Suprapubic skin (tissue), 4 donors: ENCODE data around the gene FBXW9. TPM values are rescaled to one million over a fixed set of nuclear protein-coding genes. Genes with fewer than 3 reads are reported as not detected.

ENCODE experiments used
- DNase-seq, 2 donors: peaks; one replicate each; pipeline ENCODE4 v3.0.0-alpha.2; 2019; ENCODE audit warnings: low spot score in 2 of 2
- H3K27ac ChIP-seq: fragments of 200-600 bp; sonication (generic); one replicate; pipeline ENCODE4 v1.5.1; 2019
- H3K27me3 ChIP-seq: fragments of 200-600 bp; sonication (generic); one replicate; pipeline ENCODE4 v1.5.1; 2019
- H3K36me3 ChIP-seq: fragments of 200-600 bp; sonication (generic); one replicate; pipeline ENCODE4 v1.5.1; 2019
- H3K4me1 ChIP-seq: fragments of 200-600 bp; sonication (generic); one replicate; pipeline ENCODE4 v1.5.1; 2019
- H3K4me3 ChIP-seq: fragments of 200-600 bp; sonication (generic); one replicate; pipeline ENCODE4 v1.5.1; 2019; ENCODE audit warnings: mild to moderate bottlenecking
- H3K9me3 ChIP-seq: fragments of 200-600 bp; sonication (generic); one replicate; pipeline ENCODE4 v1.5.1; 2019
- EP300 ChIP-seq: sonication (generic); formaldehyde crosslinking; IDR thresholded peaks from one replicate; pipeline ENCODE4 v1.6.1; 2017; ENCODE audit warnings: antibody characterized with exemption
- POLR2A ChIP-seq, 2 donors: fragments of 450-650 bp; IDR thresholded peaks; one replicate each; pipeline ENCODE4 v1.6.1; 2017; ENCODE audit warnings: antibody characterized with exemption in 2 of 2, mild to moderate bottlenecking in 2 of 2, moderate library complexity in 2 of 2
- POLR2AphosphoS5 ChIP-seq, 3 donors: sonication (generic); formaldehyde crosslinking; IDR thresholded peaks; one replicate each; pipeline ENCODE4 v1.6.1; 2017; ENCODE audit warnings: antibody characterized with exemption in 3 of 3
- WGBS: methylation state at CpG from one replicate; pipeline ENCODE4 v1.1.5; 2018; 5-methylcytosine and 5-hydroxymethylcytosine counted together
- total RNA-seq, 4 donors: library from RNA; depleted of rRNA; stranded (reverse); fragments of >200 nt; gene quantifications; one replicate each; pipeline ENCODE4 v1.1.0, GENCODE V29; 2016
- TF ChIP-seq, protein P1 (sequence below), 2 donors: fragments of 200-600 bp in 1 of 2; fragments of 450-650 bp in 1 of 2; sonication (generic) in 1 of 2; IDR thresholded peaks; one replicate each; pipeline ENCODE4 v1.5.1; 2016 to 2019; ENCODE audit warnings: antibody characterized with exemption in 2 of 2, mild to moderate bottlenecking in 1 of 2, moderate library complexity in 1 of 2

Gene FBXW9
- total RNA-seq, 4 donors from 2014 or later, result 9.7 to 13.7 (median 12.3) TPM

DNA sequence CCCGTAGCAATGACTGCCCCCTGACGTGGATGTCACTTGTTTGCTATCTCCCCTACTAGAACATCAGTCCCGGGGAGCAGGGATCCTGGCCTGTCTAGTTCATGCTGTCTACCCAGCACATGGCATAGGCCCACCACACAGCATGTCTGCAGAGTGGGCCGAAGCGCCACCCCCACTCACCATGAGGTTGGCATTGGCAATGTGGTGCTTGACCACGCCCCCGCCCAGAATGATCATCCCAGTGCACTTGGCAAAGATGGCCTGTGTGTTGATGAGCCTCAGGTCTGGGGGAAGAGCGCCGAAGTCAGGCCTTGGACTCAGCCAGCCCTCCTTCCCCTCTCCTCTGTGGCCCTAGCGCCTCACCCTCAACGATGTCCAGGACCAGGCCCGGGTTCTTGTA, 19.5 kb downstream of the FBXW9 start:
- no peak overlapping the region for H3K4me3 ChIP-seq
- DNase-seq, result no peak

DNA sequence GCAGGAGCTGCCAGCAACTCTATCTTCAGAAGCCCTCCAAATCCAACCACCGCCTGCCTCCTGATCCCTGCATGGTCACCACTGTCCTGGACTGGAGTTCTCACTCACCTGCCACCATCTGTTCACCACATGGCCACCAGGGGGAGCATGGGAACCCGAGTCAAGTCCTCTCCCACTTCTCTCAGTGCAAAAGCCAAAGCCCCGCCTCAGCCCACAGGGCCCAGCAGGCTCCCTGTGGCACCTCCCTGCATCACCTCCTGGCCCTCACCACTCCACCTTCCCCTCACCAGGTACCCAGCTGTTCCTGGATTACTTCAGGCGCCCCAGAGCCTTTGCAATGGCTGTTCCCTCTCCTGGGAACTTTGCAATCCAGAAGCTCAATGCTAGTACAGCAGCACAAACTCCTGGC, 20.0 kb downstream of the FBXW9 start:
- Histone ChIP-seq H3K9me3 (no peaks in the 10 kb centered on the region), H3K36me3 (peaks cover 77% of the 10 kb centered on the region), H3K27me3 (no peaks in the 10 kb centered on the region), H3K27ac (no peak overlapping the region), H3K4me1 (peaks cover 17% of the 10 kb centered on the region), H3K4me3 (no peak overlapping the region)
- TF ChIP-seq, protein P1, sequence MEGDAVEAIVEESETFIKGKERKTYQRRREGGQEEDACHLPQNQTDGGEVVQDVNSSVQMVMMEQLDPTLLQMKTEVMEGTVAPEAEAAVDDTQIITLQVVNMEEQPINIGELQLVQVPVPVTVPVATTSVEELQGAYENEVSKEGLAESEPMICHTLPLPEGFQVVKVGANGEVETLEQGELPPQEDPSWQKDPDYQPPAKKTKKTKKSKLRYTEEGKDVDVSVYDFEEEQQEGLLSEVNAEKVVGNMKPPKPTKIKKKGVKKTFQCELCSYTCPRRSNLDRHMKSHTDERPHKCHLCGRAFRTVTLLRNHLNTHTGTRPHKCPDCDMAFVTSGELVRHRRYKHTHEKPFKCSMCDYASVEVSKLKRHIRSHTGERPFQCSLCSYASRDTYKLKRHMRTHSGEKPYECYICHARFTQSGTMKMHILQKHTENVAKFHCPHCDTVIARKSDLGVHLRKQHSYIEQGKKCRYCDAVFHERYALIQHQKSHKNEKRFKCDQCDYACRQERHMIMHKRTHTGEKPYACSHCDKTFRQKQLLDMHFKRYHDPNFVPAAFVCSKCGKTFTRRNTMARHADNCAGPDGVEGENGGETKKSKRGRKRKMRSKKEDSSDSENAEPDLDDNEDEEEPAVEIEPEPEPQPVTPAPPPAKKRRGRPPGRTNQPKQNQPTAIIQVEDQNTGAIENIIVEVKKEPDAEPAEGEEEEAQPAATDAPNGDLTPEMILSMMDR (IDR thresholded peaks at IDR 0.05), result peak; percentile 73 to 83
- no peak for TF ChIP-seq POLR2A (IDR thresholded peaks at IDR 0.05)
- 5% methylated on average over 4 of the region's 4 CpGs for WGBS
- peak; percentile 91 to 92 for DNase-seq

More for the DNA sequence above, 19.5 kb downstream of the FBXW9 start:
- H3K27ac ChIP-seq, result no peak overlapping the region
- H3K9me3 ChIP-seq, result no peaks in the 10 kb centered on the region
- H3K27me3 ChIP-seq, result no peaks in the 10 kb centered on the region
- WGBS, result 88% methylated on average over 10 of the region's 12 CpGs
- peaks cover 77% of the 10 kb centered on the region for H3K36me3 ChIP-seq
- TF ChIP-seq POLR2AphosphoS5 (IDR thresholded peaks at IDR 0.05) (no peak), POLR2A (IDR thresholded peaks at IDR 0.05) (no peak), EP300 (no peak)
- TF ChIP-seq, protein P1 (IDR thresholded peaks at IDR 0.05), result no peak
- H3K4me1 ChIP-seq, result peaks cover 17% of the 10 kb centered on the region

DNA sequence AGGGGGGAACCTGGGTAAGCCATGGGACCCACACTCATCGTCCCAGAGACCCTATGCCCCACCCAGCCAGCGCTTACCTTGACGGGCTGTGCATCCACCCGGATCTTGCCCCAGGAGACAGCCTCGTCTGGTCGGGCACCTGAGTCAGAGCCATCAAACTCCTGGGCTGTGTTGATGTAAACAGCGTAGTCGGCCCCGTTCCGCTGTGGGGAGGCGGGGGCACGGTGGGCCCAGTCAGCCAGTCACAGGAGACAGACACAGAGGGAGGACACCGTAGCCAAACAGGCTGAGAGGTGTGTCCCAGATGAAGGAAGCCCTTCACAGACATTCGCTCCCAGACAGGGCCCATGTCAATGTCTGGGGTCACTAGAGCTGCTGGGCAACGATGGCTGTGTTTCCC, 20.5 kb downstream of the FBXW9 start:
- no peaks in the 10 kb centered on the region for H3K27me3 ChIP-seq

DNA sequence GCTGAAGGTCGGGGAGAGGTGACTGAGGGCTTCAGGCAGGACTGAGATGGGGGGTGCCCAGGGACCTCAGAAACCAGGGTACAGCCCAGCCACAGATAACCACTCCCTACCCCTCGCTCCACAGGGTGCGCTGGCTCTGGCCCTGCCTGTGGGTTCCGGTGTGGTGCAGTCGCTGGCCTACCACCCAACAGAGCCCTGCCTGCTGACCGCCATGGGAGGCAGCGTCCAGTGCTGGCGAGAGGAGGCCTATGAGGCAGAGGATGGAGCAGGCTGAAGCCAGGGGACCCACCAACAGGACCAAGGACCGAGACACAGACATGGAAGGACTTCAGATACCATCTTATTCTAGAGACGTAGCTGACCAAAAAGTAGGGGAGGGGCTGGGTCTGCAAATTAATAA, 21.0 kb downstream of the FBXW9 start:
- no peak overlapping the region for H3K27ac ChIP-seq

More for the DNA sequence above, 20.5 kb downstream of the FBXW9 start:
- DNase-seq, result no peak
- peaks cover 17% of the 10 kb centered on the region for H3K4me1 ChIP-seq
- H3K4me3 ChIP-seq, result no peak overlapping the region
- no peak for TF ChIP-seq POLR2AphosphoS5 (IDR thresholded peaks at IDR 0.05)
- no peak for TF ChIP-seq EP300
- TF ChIP-seq POLR2A (IDR thresholded peaks at IDR 0.05), result no peak
- TF ChIP-seq, protein P1 (IDR thresholded peaks at IDR 0.05), result no peak
- 88% methylated on average over 10 of the region's 15 CpGs for WGBS
- H3K36me3 ChIP-seq, result peaks cover 77% of the 10 kb centered on the region
- H3K9me3 ChIP-seq, result no peaks in the 10 kb centered on the region
- H3K27ac ChIP-seq, result no peak overlapping the region

DNA sequence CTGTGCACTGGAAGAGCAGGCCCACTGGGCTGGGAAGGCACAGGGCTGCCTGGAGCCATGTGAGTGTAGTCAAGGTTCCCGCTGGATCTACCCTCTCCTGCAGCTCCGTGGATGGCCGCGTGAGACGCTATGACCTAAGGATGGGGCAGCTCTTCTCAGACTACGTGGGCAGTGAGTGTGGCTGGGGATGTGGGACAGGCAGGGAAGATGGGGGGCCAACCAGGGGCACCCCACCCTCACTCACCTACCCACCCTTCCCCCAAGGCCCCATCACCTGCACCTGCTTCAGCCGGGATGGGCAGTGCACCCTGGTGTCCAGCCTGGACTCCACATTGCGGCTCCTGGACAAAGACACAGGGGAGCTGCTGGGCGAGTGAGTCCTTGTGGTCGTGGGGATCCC, 23.7 kb downstream of the FBXW9 start:
- Histone ChIP-seq H3K4me1 (peaks cover 28% of the 10 kb centered on the region), H3K27ac (no peak overlapping the region), H3K9me3 (no peaks in the 10 kb centered on the region), H3K36me3 (peaks cover 58% of the 10 kb centered on the region), H3K27me3 (no peaks in the 10 kb centered on the region), H3K4me3 (no peak overlapping the region)
- 80% methylated on average over 1 of the region's 10 CpGs for WGBS
- no peak for DNase-seq
- no peak for TF ChIP-seq EP300
- TF ChIP-seq, protein P1 (IDR thresholded peaks at IDR 0.05), result no peak
- no peak for TF ChIP-seq POLR2AphosphoS5 (IDR thresholded peaks at IDR 0.05)
- no peak for TF ChIP-seq POLR2A (IDR thresholded peaks at IDR 0.05)

More for the DNA sequence above, 21.0 kb downstream of the FBXW9 start:
- WGBS, result 92% methylated on average over 10 of the region's 10 CpGs
- Histone ChIP-seq H3K9me3 (no peaks in the 10 kb centered on the region), H3K36me3 (peaks cover 77% of the 10 kb centered on the region), H3K27me3 (no peaks in the 10 kb centered on the region), H3K4me1 (peaks cover 17% of the 10 kb centered on the region), H3K4me3 (no peak overlapping the region)
- DNase-seq, result no peak
- TF ChIP-seq, protein P1 (IDR thresholded peaks at IDR 0.05), result no peak
- TF ChIP-seq EP300 (no peak), POLR2AphosphoS5 (IDR thresholded peaks at IDR 0.05) (no peak), POLR2A (IDR thresholded peaks at IDR 0.05) (no peak)
